Osteocyte (in vitro differentiated cells): Measurements from ENCODE around the gene PHTF2. TPM values are rescaled to one million over a fixed set of nuclear protein-coding genes. Genes with fewer than 3 reads are reported as not detected.
"Not testable (repeated sequence)": the region's sequence is repeated elsewhere in the genome, so short reads cannot be mapped to it uniquely, and the experiment has no call there.

Experiments used
- DNase-seq: peaks from one replicate; pipeline ENCODE4 v3.0.0; 2021; ENCODE audit warnings: mixed read lengths; ENCODE audit not compliant: unreplicated experiment; ENCODE audit errors: extremely low spot score
- H3K27ac Mint-ChIP-seq: one replicate; pipeline ENCODE4 v1.8.0; 2021; ENCODE audit warnings: mild to moderate bottlenecking, mixed read lengths; ENCODE audit not compliant: unreplicated experiment
- H3K27me3 Mint-ChIP-seq: one replicate; pipeline ENCODE4 v1.8.0; 2021; ENCODE audit warnings: mixed read lengths; ENCODE audit not compliant: unreplicated experiment
- H3K36me3 Mint-ChIP-seq: one replicate; pipeline ENCODE4 v1.8.0; 2021; ENCODE audit warnings: mixed read lengths; ENCODE audit not compliant: unreplicated experiment
- H3K4me1 Mint-ChIP-seq: one replicate; pipeline ENCODE4 v1.8.0; 2021; ENCODE audit warnings: mixed read lengths; ENCODE audit not compliant: unreplicated experiment
- H3K4me3 Mint-ChIP-seq: one replicate; pipeline ENCODE4 v1.8.0; 2021; ENCODE audit warnings: mild to moderate bottlenecking, moderate library complexity, mixed read lengths; ENCODE audit not compliant: unreplicated experiment
- H3K9me3 Mint-ChIP-seq: one replicate; pipeline ENCODE4 v1.8.0; 2021; ENCODE audit warnings: mixed read lengths; ENCODE audit not compliant: unreplicated experiment
- CTCF ChIP-seq: fragments of 200-600 bp; sonication (generic); IDR thresholded peaks from 2 replicates; pipeline ENCODE4 v1.5.0; 2021; ENCODE audit warnings: antibody characterized with exemption, mild to moderate bottlenecking, moderate library complexity
- total RNA-seq: library from RNA; stranded (reverse); gene quantifications from 2 replicates; pipeline ENCODE4 v1.2.1, GENCODE V29; 2021

PHTF2 gene
- total RNA-seq, 1 donor from 2014 or later = 29.3 TPM

- H3K27me3 Mint-ChIP-seq = no peaks in the 10 kb centered on the region
- no peak overlapping the region for H3K4me3 Mint-ChIP-seq
- no peaks in the 10 kb centered on the region for H3K9me3 Mint-ChIP-seq
- TF ChIP-seq CTCF = no peak
- peaks cover 16% of the 10 kb centered on the region for H3K4me1 Mint-ChIP-seq
- H3K36me3 Mint-ChIP-seq = peaks cover 3% of the 10 kb centered on the region
- H3K27ac Mint-ChIP-seq = no peak overlapping the region
- no peak for DNase-seq
These were observed 64.1 kb downstream of the PHTF2 start for GRCh38 chr7:77862691-77863090.

- Mint-ChIP-seq H3K9me3 (no peaks in the 10 kb centered on the region), H3K4me3 (no peak overlapping the region), H3K4me1 (peaks cover 17% of the 10 kb centered on the region), H3K27me3 (no peaks in the 10 kb centered on the region), H3K27ac (no peak overlapping the region), H3K36me3 (peaks cover 3% of the 10 kb centered on the region)
- no peak for DNase-seq
- no peak for TF ChIP-seq CTCF
These were observed 65.3 kb downstream of the PHTF2 start for GRCh38 chr7:77863860-77864259.

GRCh38 chr7:77866370-77866769, 67.8 kb downstream of the PHTF2 start:
- DNase-seq = no peak

GRCh38 chr7:77866786-77867536, 68.4 kb downstream of the PHTF2 start:
- peak overlapping the region; percentile 0 for H3K27ac Mint-ChIP-seq
- H3K4me1 Mint-ChIP-seq = peaks cover 17% of the 10 kb centered on the region
- H3K9me3 Mint-ChIP-seq = no peaks in the 10 kb centered on the region
- H3K27me3 Mint-ChIP-seq = no peaks in the 10 kb centered on the region
- H3K4me3 Mint-ChIP-seq = no peak overlapping the region
- H3K36me3 Mint-ChIP-seq = peaks cover 7% of the 10 kb centered on the region
- no peak for TF ChIP-seq CTCF
- DNase-seq = no peak

More at GRCh38 chr7:77866370-77866769, 67.8 kb downstream of the PHTF2 start:
- H3K4me1 Mint-ChIP-seq = peaks cover 17% of the 10 kb centered on the region
- H3K27ac Mint-ChIP-seq = peak overlapping the region; percentile 8
- no peak for TF ChIP-seq CTCF
- no peaks in the 10 kb centered on the region for H3K27me3 Mint-ChIP-seq
- H3K36me3 Mint-ChIP-seq = peaks cover 7% of the 10 kb centered on the region
- no peak overlapping the region for H3K4me3 Mint-ChIP-seq
- no peaks in the 10 kb centered on the region for H3K9me3 Mint-ChIP-seq

- no peak overlapping the region for H3K4me3 Mint-ChIP-seq
- no peak overlapping the region for H3K27ac Mint-ChIP-seq
- no peak for DNase-seq
- H3K4me1 Mint-ChIP-seq = peaks cover 17% of the 10 kb centered on the region
- no peak for TF ChIP-seq CTCF
- H3K9me3 Mint-ChIP-seq = no peaks in the 10 kb centered on the region
- H3K27me3 Mint-ChIP-seq = no peaks in the 10 kb centered on the region
- peaks cover 7% of the 10 kb centered on the region for H3K36me3 Mint-ChIP-seq
These were observed 68.9 kb downstream of the PHTF2 start for GRCh38 chr7:77867537-77867865.

GRCh38 chr7:77872256-77872655, 73.7 kb downstream of the PHTF2 start:
- not testable (repeated sequence) for H3K27ac Mint-ChIP-seq, DNase-seq, H3K36me3 Mint-ChIP-seq, H3K4me3 Mint-ChIP-seq, H3K4me1 Mint-ChIP-seq, H3K9me3 Mint-ChIP-seq, H3K27me3 Mint-ChIP-seq

GRCh38 chr7:77873416-77874327, 75.1 kb downstream of the PHTF2 start:
- not testable (repeated sequence) for H3K27me3 Mint-ChIP-seq, H3K9me3 Mint-ChIP-seq, H3K36me3 Mint-ChIP-seq, DNase-seq, H3K4me1 Mint-ChIP-seq, H3K27ac Mint-ChIP-seq, H3K4me3 Mint-ChIP-seq
